ENCODE measurements around the gene NR2F1-AS1. TPM values are rescaled to one million over a fixed set of nuclear protein-coding genes. Genes with fewer than 3 reads are reported as not detected.
A peak's percentile ranks its signal among the peaks of the same experiment; 100 is the strongest.

NR2F1-AS1 gene
- total RNA-seq, 1 donor from 2014 or later: 16.2 TPM

- intact Hi-C loops (cut with DNase I): no loop called here
- no peak overlapping the region for H3K4me3 ChIP-seq
- no peak overlapping the region for H3K27ac ChIP-seq
- no peaks in the 10 kb centered on the region for H3K4me1 ChIP-seq
- no peak for DNase-seq
- H3K36me3 ChIP-seq: no peaks in the 10 kb centered on the region
- H3K9me3 ChIP-seq: no peaks in the 10 kb centered on the region
- no peak for TF ChIP-seq CTCF (IDR thresholded peaks at IDR 0.05)
- no peak for ATAC-seq
- H3K27me3 ChIP-seq: no peaks in the 10 kb centered on the region
Measured at GRCh38 chr5:93371893-93372292, 209.1 kb downstream of the NR2F1-AS1 start.

- intact Hi-C loops (cut with DNase I): no loop called here
- ATAC-seq: no peak
- H3K36me3 ChIP-seq: no peaks in the 10 kb centered on the region
- H3K4me1 ChIP-seq: no peaks in the 10 kb centered on the region
- H3K4me3 ChIP-seq: no peak overlapping the region
- DNase-seq: no peak
- H3K27ac ChIP-seq: no peak overlapping the region
- no peaks in the 10 kb centered on the region for H3K27me3 ChIP-seq
- no peaks in the 10 kb centered on the region for H3K9me3 ChIP-seq
- no peak for TF ChIP-seq CTCF (IDR thresholded peaks at IDR 0.05)
Measured at GRCh38 chr5:93364378-93364777, 216.6 kb downstream of the NR2F1-AS1 start.

- H3K4me3 ChIP-seq: no peak overlapping the region
- DNase-seq: no peak
Measured at GRCh38 chr5:93360436-93361088, 220.5 kb downstream of the NR2F1-AS1 start.

GRCh38 chr5:93359960-93360305 is 221.1 kb downstream of the NR2F1-AS1 start:
- no peak overlapping the region for H3K4me3 ChIP-seq
- no peaks in the 10 kb centered on the region for H3K27me3 ChIP-seq
- no peaks in the 10 kb centered on the region for H3K4me1 ChIP-seq
- no peak for ATAC-seq
- no peaks in the 10 kb centered on the region for H3K9me3 ChIP-seq
- intact Hi-C loops (cut with DNase I): no loop called here
- no peaks in the 10 kb centered on the region for H3K36me3 ChIP-seq
- TF ChIP-seq CTCF (IDR thresholded peaks at IDR 0.05): no peak
- peak overlapping the region; percentile 40 for H3K27ac ChIP-seq
- DNase-seq: no peak

More at GRCh38 chr5:93360436-93361088, 220.5 kb downstream of the NR2F1-AS1 start:
- no peak for ATAC-seq
- Histone ChIP-seq H3K4me1 (no peaks in the 10 kb centered on the region), H3K36me3 (no peaks in the 10 kb centered on the region), H3K27me3 (no peaks in the 10 kb centered on the region), H3K9me3 (no peaks in the 10 kb centered on the region), H3K27ac (no peak overlapping the region)
- intact Hi-C loops (cut with DNase I): no loop called here
- TF ChIP-seq CTCF (IDR thresholded peaks at IDR 0.05): no peak

Other genes starting within 250 kb of the NR2F1-AS1 start
- gene NR2F1, start 2.0 kb upstream of the NR2F1-AS1 start, total RNA-seq: 83.2 TPM
- gene POU5F2, start 160.4 kb upstream of the NR2F1-AS1 start, total RNA-seq: 1.6 TPM